ENCODE measurements around the gene CFDP1. TPM values are rescaled to one million over a fixed set of nuclear protein-coding genes. Genes with fewer than 3 reads are reported as not detected.

CFDP1 gene
- total and polyA plus RNA-seq, 2 donors (not counting 3 experiments of a cell fraction or from before 2014, with no cell fraction given) = 17.8 to 53.8 TPM

- POLR2A ChIA-PET = no interaction called here
- CTCF ChIA-PET = interaction anchor here (1.3 to 3.5 kb wide), 3 partner anchors 25 to 261 kb away, joined by 3 to 23 read pairs (median 4); partner anchors contain the start of gene CFDP1
- H3K79me2 ChIP-seq (ENCODE audit: control insufficient read depth, insufficient read depth, low read length) = peaks cover 82% of the 10 kb centered on the region
These were observed 24.7 kb upstream of the CFDP1 start for GRCh38 chr16:75458029-75458428.

More at GRCh38 chr16:75458029-75458428, 24.7 kb upstream of the CFDP1 start:
- Histone ChIP-seq H3K27ac (ENCODE audit: insufficient read depth, low read depth, low read length) (no peak overlapping the region), H4K20me1 (replicated peaks; ENCODE audit: control insufficient read depth, extremely low read depth, insufficient read depth, low read length) (no peaks in the 10 kb centered on the region), H3K9me3 (replicated peaks; ENCODE audit: control insufficient read depth, insufficient read depth, low read length) (no peaks in the 10 kb centered on the region), H3K27me3 (ENCODE audit: control insufficient read depth in 2 of 2, insufficient read depth in 2 of 2, low read length in 2 of 2) (no peaks in the 10 kb centered on the region), H3K4me2 (ENCODE audit: insufficient read depth, low read length) (no peak overlapping the region), H3K4me1 (ENCODE audit: control insufficient read depth, extremely low read depth, insufficient read depth, low read length) (peaks cover 6% of the 10 kb centered on the region), H3K36me3 (ENCODE audit: control insufficient read depth in 2 of 2, extremely low read depth in 1 of 2, insufficient read depth in 2 of 2, low read length in 2 of 2) (no peaks in the 10 kb centered on the region), H3K9ac (replicated peaks; ENCODE audit: extremely low read depth, insufficient read depth, low read length) (no peak overlapping the region), H3K4me3 (replicated peaks in 1 of 3; ENCODE audit: insufficient read depth in 1 of 3, low read depth in 1 of 3, low read length in 3 of 3) (no peak overlapping the region), H2AFZ (ENCODE audit: low read depth, low read length) (no peak overlapping the region), H3K9me1 (replicated peaks; ENCODE audit: control insufficient read depth, extremely low read depth, insufficient read depth, low read length) (no peaks in the 10 kb centered on the region)
- FAIRE-seq = no peak
- dilution Hi-C loops (cut with MboI; ENCODE audit: extremely low pct_ligation_motif_present, low sequenced_read_pairs) (no loop called here), intact Hi-C loops (cut with micrococcal nuclease) (no loop called here)
- TF ChIP-seq POLR2A (IDR thresholded peaks at IDR 0.05; ENCODE audit: low read depth, low read length) = no peak
- TF ChIP-seq JUN (IDR thresholded peaks at IDR 0.05; ENCODE audit: borderline replicate concordance, insufficient read depth, insufficient read length, low read depth) = no peak
- no peak for TF ChIP-seq EZH2 (IDR thresholded peaks at IDR 0.05; ENCODE audit: borderline replicate concordance, low read depth, low read length, severe bottlenecking)
- no peak for TF ChIP-seq POLR2AphosphoS5 (IDR thresholded peaks at IDR 0.05; ENCODE audit: insufficient read depth, low read depth, low read length)
- no peak for TF ChIP-seq MYC (IDR thresholded peaks at IDR 0.05; ENCODE audit: low read depth, low read length)
- TF ChIP-seq, protein P1, sequence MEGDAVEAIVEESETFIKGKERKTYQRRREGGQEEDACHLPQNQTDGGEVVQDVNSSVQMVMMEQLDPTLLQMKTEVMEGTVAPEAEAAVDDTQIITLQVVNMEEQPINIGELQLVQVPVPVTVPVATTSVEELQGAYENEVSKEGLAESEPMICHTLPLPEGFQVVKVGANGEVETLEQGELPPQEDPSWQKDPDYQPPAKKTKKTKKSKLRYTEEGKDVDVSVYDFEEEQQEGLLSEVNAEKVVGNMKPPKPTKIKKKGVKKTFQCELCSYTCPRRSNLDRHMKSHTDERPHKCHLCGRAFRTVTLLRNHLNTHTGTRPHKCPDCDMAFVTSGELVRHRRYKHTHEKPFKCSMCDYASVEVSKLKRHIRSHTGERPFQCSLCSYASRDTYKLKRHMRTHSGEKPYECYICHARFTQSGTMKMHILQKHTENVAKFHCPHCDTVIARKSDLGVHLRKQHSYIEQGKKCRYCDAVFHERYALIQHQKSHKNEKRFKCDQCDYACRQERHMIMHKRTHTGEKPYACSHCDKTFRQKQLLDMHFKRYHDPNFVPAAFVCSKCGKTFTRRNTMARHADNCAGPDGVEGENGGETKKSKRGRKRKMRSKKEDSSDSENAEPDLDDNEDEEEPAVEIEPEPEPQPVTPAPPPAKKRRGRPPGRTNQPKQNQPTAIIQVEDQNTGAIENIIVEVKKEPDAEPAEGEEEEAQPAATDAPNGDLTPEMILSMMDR (IDR thresholded peaks at IDR 0.05; ENCODE audit: extremely low read depth in 1 of 2, insufficient read depth in 1 of 2, low read depth in 1 of 2, low read length in 2 of 2) = no peak
- no peak for TF ChIP-seq GATA2 (IDR thresholded peaks at IDR 0.05; ENCODE audit: insufficient read depth, insufficient read length, low read depth, low read length)
- TF ChIP-seq FOS (IDR thresholded peaks at IDR 0.05; ENCODE audit: borderline replicate concordance, insufficient read depth, low read length) = no peak
- no peak for TF ChIP-seq MAX (IDR thresholded peaks at IDR 0.05; ENCODE audit: insufficient read depth, insufficient read length)
- no TSS peak for BruUV-seq (replicated peaks)
- no peak for DNase-seq (ENCODE audit: low read depth, low spot score)
